IPS-11a (cell line): ENCODE results near the gene CALHM3.

Source experiments
- H3K4me3 ChIP-seq: one replicate; pipeline ENCODE4 v1.5.1; 2013; ENCODE audit warnings: low read depth, low read length, control low read depth

Gene CALHM3

GRCh38 chr10:103451091-103451813 lies 27.8 kb downstream of the CALHM3 start:
- H3K4me3 ChIP-seq, result no peak overlapping the region

GRCh38 chr10:103450201-103450695 lies 28.8 kb downstream of the CALHM3 start:
- no peak overlapping the region for H3K4me3 ChIP-seq

GRCh38 chr10:103449208-103450144 lies 29.6 kb downstream of the CALHM3 start:
- H3K4me3 ChIP-seq, result no peak overlapping the region

- H3K4me3 ChIP-seq, result no peak overlapping the region
Observed at GRCh38 chr10:103448746-103449145, 30.3 kb downstream of the CALHM3 start.

GRCh38 chr10:103447187-103447586 lies 31.9 kb downstream of the CALHM3 start:
- no peak overlapping the region for H3K4me3 ChIP-seq

GRCh38 chr10:103445767-103446567 lies 33.1 kb downstream of the CALHM3 start:
- H3K4me3 ChIP-seq, result no peak overlapping the region

GRCh38 chr10:103445366-103445765 lies 33.7 kb downstream of the CALHM3 start:
- no peak overlapping the region for H3K4me3 ChIP-seq

- H3K4me3 ChIP-seq, result no peak overlapping the region
Observed at GRCh38 chr10:103444478-103444877, 34.6 kb downstream of the CALHM3 start.

GRCh38 chr10:103443475-103444185 lies 35.4 kb downstream of the CALHM3 start:
- H3K4me3 ChIP-seq, result no peak overlapping the region

GRCh38 chr10:103442031-103442461 lies 37.0 kb downstream of the CALHM3 start:
- H3K4me3 ChIP-seq, result no peak overlapping the region

- no peak overlapping the region for H3K4me3 ChIP-seq
Observed at GRCh38 chr10:103441611-103442010, 37.4 kb downstream of the CALHM3 start.

GRCh38 chr10:103441206-103441605 lies 37.8 kb downstream of the CALHM3 start:
- no peak overlapping the region for H3K4me3 ChIP-seq

- no peak overlapping the region for H3K4me3 ChIP-seq
Observed at GRCh38 chr10:103440416-103440815, 38.6 kb downstream of the CALHM3 start.

GRCh38 chr10:103439776-103440175 lies 39.3 kb downstream of the CALHM3 start:
- no peak overlapping the region for H3K4me3 ChIP-seq

GRCh38 chr10:103433858-103434257 lies 45.2 kb downstream of the CALHM3 start:
- H3K4me3 ChIP-seq, result no peak overlapping the region

GRCh38 chr10:103431902-103432301 lies 47.1 kb downstream of the CALHM3 start:
- no peak overlapping the region for H3K4me3 ChIP-seq

- H3K4me3 ChIP-seq, result no peak overlapping the region
Observed at GRCh38 chr10:103429647-103430046, 49.4 kb downstream of the CALHM3 start.

GRCh38 chr10:103428989-103429643 lies 49.9 kb downstream of the CALHM3 start:
- H3K4me3 ChIP-seq, result no peak overlapping the region

GRCh38 chr10:103427866-103428265 lies 51.2 kb downstream of the CALHM3 start:
- H3K4me3 ChIP-seq, result no peak overlapping the region

- H3K4me3 ChIP-seq, result no peak overlapping the region
Observed at GRCh38 chr10:103423748-103424147, 55.3 kb downstream of the CALHM3 start.
